NCI-H2196 treated with DMSO at 0.1 percent for 48 hours (cell line): Measurements from ENCODE around the gene NDRG3.
"Not testable (repeated sequence)": the region's sequence is repeated elsewhere in the genome, so short reads cannot be mapped to it uniquely, and the experiment has no call there.

ENCODE experiments used
- DNase-seq: peaks from one replicate; lab custom pipeline; 2025; ENCODE audit not compliant: unreplicated experiment; lab: John Stamatoyannopoulos, UW

Gene NDRG3

DNA sequence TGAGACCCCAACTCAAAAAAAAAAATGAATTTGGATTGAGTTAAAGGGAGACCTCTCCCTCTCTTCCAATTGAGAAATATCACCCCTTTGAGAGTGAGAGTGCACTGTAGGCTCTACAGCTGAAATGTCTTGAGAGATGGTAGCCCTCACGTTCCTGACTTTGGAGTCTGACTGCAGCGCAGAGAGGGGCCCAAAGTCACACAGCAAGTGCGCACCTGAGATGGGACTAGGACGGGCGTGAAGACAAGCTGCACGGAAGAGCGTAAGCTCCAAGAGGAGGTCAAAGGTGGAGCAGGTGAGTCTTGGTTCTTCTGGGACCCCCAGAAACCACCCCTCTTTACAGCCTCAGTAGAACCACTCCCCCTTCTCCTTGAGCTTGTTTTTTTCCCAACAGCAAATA, 100.5 kb downstream of the NDRG3 start:
- no peak for DNase-seq

DNA sequence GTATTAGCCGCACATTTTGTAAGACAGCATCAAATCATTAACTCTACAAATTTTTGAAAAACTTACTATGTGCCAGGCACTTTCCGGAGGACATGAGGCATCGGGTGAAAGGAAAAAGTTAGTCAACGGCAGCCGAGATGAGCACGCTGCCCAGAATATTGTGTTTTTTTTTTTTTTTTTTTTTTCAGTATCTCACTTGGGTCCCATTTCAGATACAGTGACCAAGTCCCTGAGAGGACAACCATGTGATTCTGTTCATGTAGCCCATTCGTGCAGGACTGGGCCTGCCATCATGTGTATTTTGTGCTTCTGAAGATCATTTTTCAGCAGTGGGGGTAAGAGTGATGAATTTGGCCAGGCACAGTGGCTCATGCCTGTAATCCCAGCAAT, 101.2 kb downstream of the NDRG3 start:
- DNase-seq = no peak

DNA sequence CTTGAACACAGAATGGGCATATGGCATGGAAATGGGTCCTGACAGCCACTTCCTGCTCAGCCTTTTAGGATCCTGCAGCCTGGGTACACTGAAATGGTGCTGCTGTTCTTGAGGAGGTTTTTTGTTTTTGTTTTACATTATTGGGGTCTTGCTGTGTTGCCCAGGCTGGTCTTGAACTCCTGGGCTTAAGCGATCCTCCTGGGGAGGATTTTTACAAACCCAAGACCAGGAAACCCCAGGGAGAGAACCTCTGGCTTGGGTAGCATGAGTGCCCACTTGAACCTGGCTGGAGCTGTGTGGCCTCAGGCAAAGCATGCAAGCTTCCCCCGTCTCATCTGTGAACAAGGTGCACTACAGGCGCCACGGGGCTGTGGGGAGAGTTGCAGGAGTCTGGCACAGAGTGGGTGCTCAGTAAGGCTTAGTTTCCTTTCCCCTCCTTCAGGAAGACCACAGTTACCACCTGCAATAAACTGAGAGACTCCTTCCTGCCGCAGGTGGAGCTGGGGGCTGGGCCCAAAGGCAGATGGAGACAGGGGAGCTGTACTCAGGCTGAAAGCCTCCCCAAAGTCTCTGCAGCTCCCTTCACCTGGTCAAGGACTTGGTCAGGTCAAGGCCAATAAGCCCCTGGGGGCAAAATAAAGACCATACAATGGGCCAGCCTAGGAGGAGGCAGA, 101.7 kb downstream of the NDRG3 start:
- no peak for DNase-seq

DNA sequence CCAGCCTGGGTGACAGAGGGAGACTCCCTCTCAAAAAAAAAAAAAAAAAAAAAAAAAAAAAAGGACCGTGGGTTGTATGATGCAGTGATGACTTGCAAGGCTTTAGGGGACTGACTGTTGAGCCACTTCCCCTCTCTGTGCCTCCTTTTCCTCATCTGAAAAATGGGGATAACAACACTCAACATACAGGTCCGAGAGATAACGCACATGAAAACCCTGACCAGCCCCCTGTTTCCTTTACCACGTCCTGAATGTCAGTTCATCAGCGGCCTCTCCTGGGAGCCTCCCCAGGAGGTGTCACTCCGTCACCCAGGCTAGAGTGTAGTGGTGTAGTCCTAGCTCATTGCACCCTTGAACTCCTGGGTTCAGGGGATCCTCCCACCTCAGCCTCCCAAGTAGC, 103.8 kb downstream of the NDRG3 start:
- no peak for DNase-seq

DNA sequence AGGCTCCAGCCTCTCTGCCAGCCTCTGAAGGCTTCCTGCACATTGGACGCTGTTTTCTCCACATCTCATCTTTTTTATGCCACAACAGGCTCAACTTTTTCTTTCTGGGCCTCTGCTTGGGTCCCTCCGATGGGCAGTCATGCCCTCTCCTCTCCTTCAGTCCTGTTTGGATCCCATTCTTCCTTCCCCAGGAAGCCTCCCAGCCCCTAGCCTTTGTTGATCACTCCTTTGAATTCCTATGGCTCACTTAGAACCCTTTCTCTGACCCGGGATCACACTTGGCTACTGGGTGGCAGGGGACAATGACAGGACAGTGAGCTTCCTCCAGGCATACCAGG, 104.4 kb downstream of the NDRG3 start:
- no peak for DNase-seq

DNA sequence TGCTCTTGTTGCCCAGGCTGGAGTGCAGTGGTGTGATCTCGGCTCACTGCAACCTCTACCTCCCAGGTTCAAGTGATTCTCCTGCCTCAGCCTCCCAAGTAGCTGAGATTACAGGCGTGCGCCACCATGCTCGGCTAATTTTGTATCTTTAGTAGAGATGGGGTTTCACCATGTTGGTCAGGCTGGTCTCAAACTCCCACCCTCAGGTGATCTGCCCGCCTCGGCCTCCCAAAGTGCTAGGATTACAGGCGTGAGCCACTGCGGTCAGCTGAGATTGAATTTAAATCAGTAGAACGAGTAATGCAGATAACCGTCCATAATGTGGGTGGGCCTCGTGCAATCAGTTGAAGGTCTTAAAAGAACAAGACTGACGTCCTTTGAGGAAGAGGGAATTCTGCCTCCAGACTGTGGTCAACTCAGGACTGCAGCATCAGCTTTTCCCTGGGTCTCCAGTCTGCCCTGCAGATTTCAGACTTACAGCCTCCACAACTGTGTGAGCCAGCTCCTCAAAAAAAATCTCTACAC, 107.0 kb downstream of the NDRG3 start:
- not testable (repeated sequence) for DNase-seq

DNA sequence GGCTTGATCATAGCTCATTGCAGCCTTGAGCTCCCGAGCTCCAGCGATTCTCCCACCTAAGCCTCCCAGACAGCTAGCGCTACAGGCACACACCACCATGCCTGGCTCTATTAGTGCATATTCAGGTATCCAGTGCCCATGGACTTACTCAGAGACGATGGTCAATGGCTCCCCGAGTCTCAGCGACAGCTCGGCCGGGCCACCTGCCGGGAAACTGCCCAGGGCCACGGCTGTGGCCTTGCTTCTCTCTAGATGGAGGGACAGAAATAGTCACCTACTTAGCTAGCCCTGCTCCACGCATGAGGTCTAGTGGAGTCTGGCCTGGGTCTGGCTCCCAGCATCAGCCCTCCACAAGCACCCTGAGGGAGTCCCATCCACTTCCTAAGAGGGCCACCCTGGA, 111.5 kb downstream of the NDRG3 start:
- no peak for DNase-seq

DNA sequence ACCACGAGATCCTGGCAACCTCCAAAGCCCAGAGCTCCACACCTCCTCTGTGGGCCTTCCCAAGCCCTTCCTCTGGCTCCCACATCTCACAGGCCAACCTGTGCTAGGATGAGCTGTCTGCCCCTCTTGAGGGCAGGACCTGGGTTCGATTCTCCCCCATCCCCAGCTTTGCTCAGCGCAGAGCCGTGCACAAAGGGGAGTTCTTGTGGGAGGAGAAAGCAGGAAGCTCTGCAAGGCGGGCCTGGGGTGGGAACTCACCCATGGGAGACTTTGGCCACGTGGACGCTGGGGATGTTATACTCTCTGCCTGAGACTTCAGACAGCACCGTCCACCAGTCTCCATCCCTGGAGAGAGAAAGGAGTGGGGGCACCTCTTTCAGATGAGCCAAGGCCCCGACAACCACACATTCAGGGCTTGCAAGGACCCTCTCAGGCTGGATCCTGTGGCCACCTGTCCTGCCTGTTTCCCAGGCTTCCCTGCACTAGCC, 112.6 kb downstream of the NDRG3 start:
- no peak for DNase-seq

DNA sequence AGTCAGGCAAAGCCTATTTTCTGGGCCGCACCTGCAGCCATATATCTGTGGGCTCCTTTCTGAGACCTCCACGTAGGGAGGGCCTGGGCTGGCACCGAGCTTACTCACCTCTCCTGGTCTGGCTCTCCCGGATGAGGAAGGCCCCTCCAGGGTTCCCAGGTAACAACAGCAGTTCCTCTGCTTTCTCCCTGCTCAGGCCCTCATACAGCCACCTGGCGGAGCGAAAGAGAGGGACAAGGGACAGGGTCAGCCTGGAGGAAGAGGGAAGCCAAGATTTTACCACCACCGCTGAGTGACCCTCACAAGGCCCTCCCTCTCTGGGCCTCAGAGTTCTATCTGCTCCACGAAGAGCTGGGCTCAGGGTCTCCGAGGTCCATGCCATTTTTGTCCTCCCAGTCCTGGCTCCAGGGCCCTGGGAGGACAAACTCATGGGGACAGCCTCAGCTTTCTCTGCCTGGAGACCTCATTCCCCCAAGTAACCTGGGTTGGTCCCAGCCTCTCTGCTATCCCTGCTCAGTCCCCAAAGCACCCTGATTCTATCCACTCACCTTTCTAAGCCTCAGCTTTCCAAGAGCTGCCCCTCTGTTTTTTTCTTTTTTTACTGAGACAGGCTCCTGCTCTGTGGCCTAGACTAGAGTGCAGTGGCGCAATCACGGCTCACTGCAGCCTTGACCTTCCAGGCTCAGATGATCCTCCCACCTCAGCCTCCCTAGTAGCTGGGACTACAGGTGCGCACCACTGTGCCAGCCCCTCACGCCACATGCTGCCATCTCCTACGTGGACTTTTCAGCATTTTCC, 113.2 kb downstream of the NDRG3 start:
- DNase-seq = no peak

DNA sequence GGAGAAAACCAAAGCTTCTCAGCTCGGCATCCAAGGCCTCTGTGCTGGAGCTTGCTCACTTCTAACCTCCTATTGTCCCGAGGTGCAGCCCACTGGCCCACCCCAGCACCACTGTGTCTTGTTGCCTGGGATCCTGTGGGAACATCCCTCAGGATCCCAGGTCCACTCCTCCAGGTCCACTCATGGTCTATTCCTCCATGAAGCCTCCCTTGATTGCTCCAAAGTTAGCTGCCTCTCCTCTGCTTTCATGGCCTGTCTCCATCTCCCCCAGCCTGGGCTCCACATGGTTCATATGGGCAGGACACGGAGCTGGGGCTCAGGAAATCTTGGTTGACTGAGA, 113.8 kb downstream of the NDRG3 start:
- DNase-seq = no peak

DNA sequence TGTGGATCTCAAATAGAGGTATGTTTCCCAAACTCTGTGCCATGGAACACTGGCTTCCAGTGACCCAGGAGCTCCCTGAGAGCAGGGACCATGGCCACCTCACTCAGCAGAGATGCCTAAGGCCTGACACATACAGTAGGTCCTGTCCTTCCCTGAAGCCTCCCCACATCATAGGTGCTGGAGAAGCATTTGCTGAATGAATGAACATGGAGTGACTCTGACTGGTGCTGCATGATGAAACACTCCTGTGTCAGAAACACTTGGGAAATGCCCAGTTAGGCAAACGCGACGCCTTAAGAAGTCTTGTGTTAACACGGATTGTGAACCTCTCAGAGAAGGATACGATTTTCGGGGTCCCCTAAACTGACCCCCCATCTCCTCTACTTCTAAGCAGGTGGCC, 114.2 kb downstream of the NDRG3 start:
- no peak for DNase-seq

DNA sequence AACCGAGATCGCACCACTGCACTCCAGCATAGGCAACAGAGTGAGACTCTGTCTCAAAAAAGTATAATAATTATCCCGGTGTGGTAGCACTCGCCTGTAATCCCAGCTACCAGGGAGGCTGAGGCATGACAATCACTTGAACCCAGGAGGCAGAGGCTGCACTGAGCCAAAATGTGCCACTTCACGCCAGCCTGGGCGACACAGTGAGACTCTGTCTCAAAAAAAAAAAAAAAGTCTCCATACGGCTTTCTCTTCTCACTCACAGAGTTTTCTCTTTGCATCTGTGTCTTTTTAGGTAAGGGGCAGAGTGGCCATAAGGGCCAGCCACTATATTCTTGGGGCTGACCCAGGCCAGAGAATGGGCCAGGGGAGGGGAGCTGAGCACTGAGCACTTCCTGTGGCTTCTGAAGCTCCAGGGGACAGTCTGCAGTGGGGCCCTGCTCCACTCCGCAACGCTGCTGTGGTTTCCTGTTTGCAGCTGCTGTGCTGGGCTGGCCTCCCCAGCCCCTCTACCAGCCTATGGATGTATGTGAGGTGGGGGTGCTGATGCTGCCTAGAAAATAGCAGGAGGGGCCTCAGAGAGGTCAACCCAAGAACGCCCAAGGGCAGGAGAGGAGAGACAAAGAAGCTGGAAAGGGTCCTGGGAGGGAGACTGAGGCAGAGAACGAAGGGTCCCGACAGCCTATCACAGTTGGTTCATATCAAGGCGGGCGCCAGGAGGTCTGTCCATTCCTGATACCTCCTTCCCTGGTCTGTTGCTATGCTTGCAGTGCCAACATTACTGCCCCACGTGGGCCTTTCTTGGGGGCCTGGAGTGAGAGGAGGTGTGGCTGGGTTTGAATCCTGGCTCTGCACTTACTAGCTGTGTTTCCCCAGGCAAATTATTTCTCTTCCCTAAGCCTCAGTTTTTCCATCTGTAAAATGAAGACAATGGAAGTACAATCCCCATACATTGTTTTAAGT, 115.9 kb downstream of the NDRG3 start:
- no peak for DNase-seq

DNA sequence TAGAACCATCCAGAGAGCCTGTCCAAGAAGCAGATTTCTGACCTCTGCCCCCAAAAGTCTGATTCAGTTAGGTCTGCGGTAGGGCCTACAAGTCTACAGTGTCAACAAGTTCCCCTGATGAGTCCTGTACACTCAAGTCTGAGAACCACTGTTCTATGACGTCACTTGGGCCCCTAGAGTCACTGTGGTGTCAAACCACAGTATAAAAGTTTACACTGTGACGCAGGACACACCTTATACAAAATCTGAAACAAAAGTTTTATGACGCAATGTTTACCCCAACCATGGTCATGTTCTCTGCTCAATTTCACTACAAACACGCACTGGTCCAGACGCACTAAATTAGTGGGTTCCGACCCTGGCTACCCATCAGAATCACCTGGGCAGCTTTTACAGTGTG, 117.8 kb downstream of the NDRG3 start:
- DNase-seq = no peak

DNA sequence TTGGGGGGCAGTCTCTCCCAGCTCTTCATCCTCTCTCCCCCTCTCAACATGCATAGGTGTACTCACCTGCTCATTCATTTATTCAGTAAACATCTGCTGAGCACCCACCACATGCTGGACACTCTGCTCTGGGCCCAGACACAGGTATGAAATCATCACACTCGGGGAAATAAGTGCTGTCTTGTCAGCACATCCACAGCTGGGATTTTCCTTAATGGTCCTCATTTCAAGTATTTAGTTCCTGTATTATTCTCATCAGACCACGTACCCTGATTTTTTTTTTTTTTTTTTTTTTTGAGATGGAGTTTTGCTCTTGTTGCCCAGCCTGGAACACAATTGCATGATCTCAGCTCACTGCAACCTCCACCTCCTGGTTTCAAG, 121.0 kb downstream of the NDRG3 start:
- no peak for DNase-seq

DNA sequence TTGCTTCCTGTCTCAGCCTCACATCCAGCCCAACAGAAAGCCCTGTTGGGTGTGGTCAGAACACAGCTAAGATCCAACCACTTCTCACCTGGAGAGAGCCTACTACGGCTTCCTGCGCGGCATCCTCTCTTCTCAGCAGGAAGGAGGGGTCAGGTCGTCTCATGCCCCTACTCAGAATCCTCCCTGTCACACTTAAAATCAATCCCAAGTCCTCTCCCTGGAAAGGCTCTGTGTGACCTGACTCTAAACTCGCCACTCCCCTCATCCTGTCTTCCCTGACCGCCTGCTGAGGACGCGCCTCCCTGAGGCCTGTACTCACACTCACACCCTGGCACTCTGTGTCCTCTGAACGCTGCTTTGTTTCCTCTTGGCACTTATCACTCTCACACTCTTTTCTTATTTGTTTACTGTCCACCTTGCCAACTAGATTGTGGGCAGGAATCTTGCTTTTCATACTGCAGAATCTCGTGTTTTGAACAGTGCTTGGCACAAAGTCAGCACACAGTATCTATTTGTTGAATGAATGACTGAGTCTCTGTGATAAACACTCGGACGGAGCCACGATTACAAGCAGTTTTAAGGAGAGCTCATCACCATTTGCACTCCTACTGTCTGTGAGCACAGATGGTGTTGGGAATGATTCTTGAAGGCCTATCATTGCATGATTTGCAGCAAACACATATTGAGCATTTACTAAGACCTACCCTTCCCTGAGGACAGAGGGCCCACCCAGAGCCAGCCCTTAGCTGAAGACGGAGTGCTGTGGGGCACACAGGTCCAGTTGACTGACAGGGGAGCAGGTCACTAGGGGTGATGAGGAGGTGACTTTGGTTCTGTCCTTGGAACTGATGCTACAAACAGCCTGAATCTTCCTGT, 121.6 kb downstream of the NDRG3 start:
- DNase-seq = peak; percentile 79

DNA sequence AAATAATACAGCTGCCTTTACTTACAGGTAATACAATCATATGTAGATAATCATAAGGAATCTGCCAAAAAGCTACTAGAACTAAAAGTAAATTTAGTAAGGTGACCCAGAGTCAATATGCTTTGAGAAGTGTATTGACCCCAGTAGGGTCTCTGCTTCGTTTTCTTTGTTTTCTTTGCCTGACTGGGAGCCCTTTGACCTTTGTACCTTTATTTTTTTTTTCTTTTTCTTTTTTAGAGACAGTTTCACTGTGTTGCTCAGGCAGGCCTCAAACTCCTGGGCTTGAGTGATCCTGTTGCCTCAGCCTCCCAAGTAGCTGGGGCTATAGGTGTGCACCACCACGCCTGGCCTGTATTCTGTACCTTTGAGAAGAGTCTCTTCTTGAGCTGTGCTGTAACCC, 122.4 kb downstream of the NDRG3 start:
- no peak for DNase-seq

DNA sequence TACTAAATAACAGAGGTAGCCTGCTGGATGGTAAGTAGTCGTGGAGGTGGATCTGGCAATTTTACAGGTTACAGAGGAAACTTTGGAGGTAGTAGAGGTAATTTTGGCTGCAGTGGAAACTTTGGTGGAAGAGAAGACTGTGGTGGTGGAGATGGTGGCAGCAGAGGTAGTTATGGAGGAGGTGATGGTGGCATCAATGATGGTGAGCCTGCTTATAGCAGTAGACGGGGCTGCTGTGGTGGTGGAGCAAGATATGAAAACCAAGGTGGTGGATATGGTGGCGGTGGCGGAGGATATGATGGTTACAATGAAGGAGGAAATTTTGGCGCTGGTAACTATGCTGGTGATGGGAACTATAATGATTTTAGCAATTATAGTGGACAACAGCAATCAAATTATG, 125.0 kb downstream of the NDRG3 start:
- DNase-seq = no peak

DNA sequence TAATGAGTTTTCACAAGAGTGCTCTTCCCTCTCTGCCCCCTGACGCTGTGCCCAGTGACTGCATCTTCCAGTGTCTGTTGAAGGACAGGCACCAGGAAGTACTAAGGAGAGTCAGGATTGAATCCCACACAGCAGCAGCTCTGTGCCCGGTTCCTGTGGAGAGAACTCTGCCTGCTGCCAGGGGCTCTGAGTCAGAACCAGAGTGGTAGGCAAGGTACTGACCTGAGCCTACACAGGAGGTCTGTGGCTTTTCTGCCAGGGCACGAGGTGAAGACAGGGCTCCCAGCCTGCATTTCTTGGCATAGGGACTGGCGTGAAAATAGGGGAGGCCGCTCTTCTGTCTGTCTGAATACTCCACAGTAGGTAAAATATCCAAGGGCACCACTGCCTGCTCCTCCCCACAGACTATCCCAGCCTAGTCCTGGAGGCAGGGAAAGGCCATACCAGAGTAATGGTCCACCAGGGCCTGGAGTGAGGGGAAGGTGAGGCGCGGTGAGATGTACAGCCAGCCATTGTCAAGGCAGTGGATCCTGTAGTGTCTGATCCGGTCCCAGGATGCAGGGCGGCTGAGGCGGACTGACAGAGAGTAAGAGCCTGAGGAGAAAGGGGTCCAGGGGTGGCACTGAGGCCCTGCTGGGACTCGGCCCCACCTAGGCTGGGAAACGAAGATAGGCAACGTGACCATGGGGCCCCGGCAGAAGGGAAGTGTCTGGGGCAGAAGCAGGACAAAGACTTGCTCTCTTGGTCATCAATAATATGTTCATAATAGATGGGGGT, 130.9 kb downstream of the NDRG3 start:
- no peak for DNase-seq

DNA sequence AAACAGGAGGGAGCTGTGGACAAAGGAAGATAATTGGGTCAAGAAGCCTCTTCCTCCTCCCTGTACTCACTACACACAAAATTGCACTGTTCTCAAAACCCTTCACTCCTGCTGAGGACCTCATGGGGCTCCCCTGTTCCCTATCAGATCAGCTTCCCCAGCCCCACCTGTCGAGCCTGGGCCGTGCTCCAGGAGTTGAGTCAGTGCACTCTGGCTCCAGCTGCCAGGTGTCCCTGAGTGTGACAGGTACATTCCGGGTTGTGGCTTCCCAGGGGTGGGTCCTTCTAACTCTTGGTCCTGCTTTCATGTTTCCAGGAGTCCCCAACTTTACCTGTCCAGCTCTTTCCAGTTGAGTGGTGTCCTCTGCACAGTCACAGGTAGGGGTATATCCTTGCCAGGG, 131.9 kb downstream of the NDRG3 start:
- DNase-seq = peak; percentile 59

DNA sequence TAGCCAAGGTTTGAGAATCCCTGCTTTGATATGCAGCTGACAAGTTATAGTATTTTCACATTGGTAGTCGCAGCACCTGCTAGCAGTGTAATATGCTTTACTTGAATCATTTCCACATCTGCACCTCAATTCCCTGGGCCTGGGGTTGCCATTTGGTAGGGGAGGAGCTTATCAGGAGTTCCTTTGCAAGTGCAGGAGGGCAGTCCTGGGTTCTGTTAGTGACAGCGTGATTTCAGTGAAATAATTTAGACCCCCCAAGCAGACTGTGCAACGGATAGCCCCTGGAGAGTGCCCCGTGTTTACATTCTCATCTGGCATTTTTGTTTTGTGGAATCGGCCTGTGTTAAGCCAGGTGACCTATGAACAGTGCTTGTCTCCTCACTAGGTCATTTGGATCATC, 134.3 kb downstream of the NDRG3 start:
- no peak for DNase-seq
